A673 (cell line): ENCODE results near the gene SCN1B. TPM values are rescaled to one million over a fixed set of nuclear protein-coding genes. Genes with fewer than 3 reads are reported as not detected.

ENCODE experiments used
- BruUV-seq: library from RNA; stranded (reverse); fragments of 400-500 nt; replicated peaks from 2 replicates; lab custom pipeline; 2021; lab: Mats Ljungman, UMichigan
- CTCF ChIA-PET: fragments of 300-600 bp; sonication (Branson Sonifier 250); formaldehyde crosslinking; loops from one replicate; lab custom pipeline; 2022; ENCODE audit warnings: antibody characterized with exemption; lab: Charles Lee
- POLR2A ChIA-PET: fragments of 300-600 bp; sonication (Branson Sonifier 250); formaldehyde crosslinking; loops from one replicate; lab custom pipeline; 2022; ENCODE audit warnings: antibody characterized with exemption; ENCODE audit not compliant: low non-redundant PET; lab: Charles Lee
- DNase-seq: peaks from one replicate; pipeline ENCODE4 v3.0.0-alpha.2; 2015; ENCODE audit warnings: low spot score
- H3K27ac ChIP-seq: fragments of 200-600 bp; sonication (generic); 2 replicates; pipeline ENCODE4 v1.5.1; 2016; ENCODE audit warnings: mixed run types, low read depth, mild to moderate bottlenecking, mixed read lengths, antibody characterized with exemption, low read length; ENCODE audit not compliant: poor library complexity, severe bottlenecking
- H3K27me3 ChIP-seq: fragments of 200-600 bp; sonication (generic); replicated peaks from 2 replicates; pipeline ENCODE4 v1.6.1; 2017; ENCODE audit warnings: mixed run types, low read depth, mild to moderate bottlenecking, mixed read lengths, antibody characterized with exemption, low read length; ENCODE audit not compliant: insufficient read depth, poor library complexity
- H3K36me3 ChIP-seq: fragments of 200-600 bp; sonication (generic); 2 replicates; pipeline ENCODE4 v1.6.1; 2016; ENCODE audit warnings: mixed run types, mild to moderate bottlenecking, mixed read lengths, antibody characterized with exemption, low read length; ENCODE audit not compliant: insufficient read depth, poor library complexity, severe bottlenecking
- H3K4me1 ChIP-seq: fragments of 200-600 bp; sonication (generic); 2 replicates; pipeline ENCODE4 v1.6.1; 2017; ENCODE audit warnings: mixed run types, mild to moderate bottlenecking, mixed read lengths, antibody characterized with exemption, low read length; ENCODE audit not compliant: insufficient read depth, poor library complexity, severe bottlenecking
- H3K4me3 ChIP-seq: fragments of 200-600 bp; sonication (generic); 2 replicates; pipeline ENCODE4 v1.5.1; 2016; ENCODE audit warnings: low read depth, mixed run types, mild to moderate bottlenecking, mixed read lengths, low read length; ENCODE audit not compliant: poor library complexity, severe bottlenecking
- H3K9me3 ChIP-seq: fragments of 200-600 bp; sonication (generic); 2 replicates; pipeline ENCODE4 v1.6.1; 2016; ENCODE audit warnings: mixed run types, low read depth, mild to moderate bottlenecking, mixed read lengths, antibody characterized with exemption, low read length; ENCODE audit not compliant: poor library complexity, severe bottlenecking
- EZH2 ChIP-seq: fragments of 200-600 bp; sonication (generic); IDR thresholded peaks from 2 replicates; pipeline ENCODE4 v1.6.1; 2017; ENCODE audit warnings: borderline replicate concordance, low read depth, mild to moderate bottlenecking, mixed read lengths, antibody characterized with exemption, low read length; ENCODE audit not compliant: poor library complexity, severe bottlenecking
- intact Hi-C: fragments of 100-400 bp; cut with micrococcal nuclease; formaldehyde crosslinking; loops from one replicate; pipeline ENCODE4 v1.10.0; 2022; ENCODE audit not compliant: unreplicated experiment
- total RNA-seq: library from RNA; stranded (reverse); gene quantifications from 2 replicates; pipeline ENCODE4 v1.2.3, GENCODE V29; 2021
- TF ChIP-seq, protein P1 (sequence below): fragments of 300-800, 200-600 bp; sonication (generic); conservative IDR thresholded peaks from 2 replicates; pipeline ENCODE4 v1.5.1; 2017; ENCODE audit warnings: low read depth, mild to moderate bottlenecking, antibody characterized with exemption, low read length, moderate library complexity, mixed read lengths

Gene SCN1B
- total RNA-seq, 1 experiment from 2014 or later: 2.3 TPM

DNA sequence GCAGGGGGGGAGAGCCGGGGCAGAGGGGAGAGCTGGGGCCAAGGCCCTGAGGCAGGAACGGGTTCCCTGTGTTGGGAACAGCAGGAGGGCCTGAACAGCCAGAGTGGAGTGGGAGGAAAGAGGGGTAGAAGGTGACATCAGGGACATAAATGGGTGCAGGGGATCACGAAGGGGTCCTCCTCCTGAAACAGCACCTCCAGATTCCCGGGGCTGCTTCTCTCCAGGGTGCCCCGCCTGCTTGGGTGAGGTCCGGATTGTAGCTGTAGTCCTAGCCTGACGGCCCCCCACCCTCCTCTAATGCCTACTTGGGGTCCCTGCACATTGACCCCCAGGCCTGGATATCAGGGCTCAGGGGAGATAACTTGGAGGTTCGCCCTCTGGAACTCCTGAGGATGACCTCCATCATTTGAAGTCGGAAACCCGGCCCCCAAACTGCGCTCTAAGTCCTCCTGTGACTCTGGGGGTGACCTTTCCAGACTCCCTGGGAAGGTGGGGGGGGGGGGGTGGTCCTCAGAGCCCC lies 473 bp upstream of the SCN1B start:
- Histone ChIP-seq H3K36me3 (peaks cover 14% of the 10 kb centered on the region), H3K4me3 (peak overlapping the region; percentile 48), H3K27me3 (no peaks in the 10 kb centered on the region), H3K4me1 (no peaks in the 10 kb centered on the region), H3K27ac (no peak overlapping the region), H3K9me3 (no peaks in the 10 kb centered on the region)
- DNase-seq: no peak
- ChIA-PET CTCF (interaction anchor here (0.5 kb wide), 1 partner anchor 663 kb away, joined by 4 read pairs; no protein-coding TSS in a partner anchor), POLR2A (no interaction called here)
- TF ChIP-seq, protein P1, sequence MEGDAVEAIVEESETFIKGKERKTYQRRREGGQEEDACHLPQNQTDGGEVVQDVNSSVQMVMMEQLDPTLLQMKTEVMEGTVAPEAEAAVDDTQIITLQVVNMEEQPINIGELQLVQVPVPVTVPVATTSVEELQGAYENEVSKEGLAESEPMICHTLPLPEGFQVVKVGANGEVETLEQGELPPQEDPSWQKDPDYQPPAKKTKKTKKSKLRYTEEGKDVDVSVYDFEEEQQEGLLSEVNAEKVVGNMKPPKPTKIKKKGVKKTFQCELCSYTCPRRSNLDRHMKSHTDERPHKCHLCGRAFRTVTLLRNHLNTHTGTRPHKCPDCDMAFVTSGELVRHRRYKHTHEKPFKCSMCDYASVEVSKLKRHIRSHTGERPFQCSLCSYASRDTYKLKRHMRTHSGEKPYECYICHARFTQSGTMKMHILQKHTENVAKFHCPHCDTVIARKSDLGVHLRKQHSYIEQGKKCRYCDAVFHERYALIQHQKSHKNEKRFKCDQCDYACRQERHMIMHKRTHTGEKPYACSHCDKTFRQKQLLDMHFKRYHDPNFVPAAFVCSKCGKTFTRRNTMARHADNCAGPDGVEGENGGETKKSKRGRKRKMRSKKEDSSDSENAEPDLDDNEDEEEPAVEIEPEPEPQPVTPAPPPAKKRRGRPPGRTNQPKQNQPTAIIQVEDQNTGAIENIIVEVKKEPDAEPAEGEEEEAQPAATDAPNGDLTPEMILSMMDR: no peak
- intact Hi-C loops: no loop called here
- no TSS peak for BruUV-seq

DNA sequence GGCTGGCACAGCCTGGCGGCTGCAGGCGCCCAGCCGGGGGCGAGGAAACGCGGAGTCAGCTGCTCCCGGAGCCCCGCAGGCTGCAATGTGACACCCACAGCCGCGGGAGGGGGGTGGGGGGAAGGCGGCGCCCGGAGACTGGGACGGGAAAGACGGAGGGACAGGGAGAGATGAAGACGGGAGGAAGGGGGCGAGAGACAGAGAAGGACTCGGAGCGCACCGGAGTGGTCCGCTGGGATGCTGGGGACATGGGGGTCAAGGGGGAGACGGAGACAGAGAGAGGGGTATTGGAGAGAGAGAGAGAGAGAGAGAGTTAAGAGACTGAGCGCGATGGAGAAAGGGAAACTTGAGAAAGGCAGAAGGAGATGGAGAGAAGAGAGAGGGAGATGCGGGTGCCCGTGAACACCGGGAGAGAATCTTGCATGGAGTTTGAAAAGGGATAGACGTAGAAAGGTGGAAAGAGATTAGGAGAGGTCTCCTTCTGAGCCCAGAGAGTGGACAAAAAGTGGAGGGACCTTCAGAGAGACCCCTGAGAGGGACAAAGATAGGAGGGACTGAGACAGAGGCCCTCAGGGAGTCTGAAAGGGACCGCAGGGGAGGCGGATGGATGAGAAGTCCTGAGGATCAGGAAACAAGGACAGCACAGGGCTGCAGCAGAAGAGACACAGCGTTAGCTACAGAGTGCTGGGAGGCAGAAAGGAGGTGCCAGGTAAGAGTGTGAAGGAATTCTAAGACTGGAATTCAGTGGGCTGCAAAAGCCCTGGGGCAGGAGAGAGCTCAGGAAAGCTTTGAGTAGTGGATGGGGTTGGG lies 1.0 kb downstream of the SCN1B start:
- TF ChIP-seq EZH2: no peak
- TF ChIP-seq, protein P1: no peak
- ChIA-PET POLR2A (no interaction called here), CTCF (interaction anchor here (0.5 to 0.6 kb wide), 3 partner anchors 13 to 47 kb away, joined by 3 to 5 read pairs (median 3); no protein-coding TSS in a partner anchor)
- intact Hi-C loops: no loop called here
- no TSS peak for BruUV-seq
- Histone ChIP-seq H3K4me3 (peak overlapping the region; percentile 48), H3K4me1 (no peaks in the 10 kb centered on the region), H3K36me3 (peaks cover 10% of the 10 kb centered on the region), H3K27ac (no peak overlapping the region), H3K27me3 (no peaks in the 10 kb centered on the region), H3K9me3 (no peaks in the 10 kb centered on the region)
- DNase-seq: peak; percentile 59

DNA sequence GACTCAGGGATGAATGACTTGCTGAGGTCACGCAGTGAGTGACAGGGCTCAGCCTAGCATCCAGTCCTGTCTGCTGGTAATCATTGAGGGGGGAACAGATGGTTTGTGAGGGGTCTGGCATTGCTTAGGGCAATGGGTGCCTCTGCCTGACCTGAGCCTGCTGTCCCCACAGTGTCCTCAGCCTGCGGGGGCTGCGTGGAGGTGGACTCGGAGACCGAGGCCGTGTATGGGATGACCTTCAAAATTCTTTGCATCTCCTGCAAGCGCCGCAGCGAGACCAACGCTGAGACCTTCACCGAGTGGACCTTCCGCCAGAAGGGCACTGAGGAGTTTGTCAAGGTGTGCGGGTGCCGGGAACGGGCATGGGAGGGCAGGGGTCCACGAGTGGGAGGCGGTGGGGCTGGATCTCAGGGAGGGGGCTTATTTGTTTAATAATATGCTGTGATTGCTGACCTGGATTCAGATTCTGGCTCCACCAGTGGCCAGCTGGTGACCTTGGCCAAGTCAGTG lies 2.1 kb downstream of the SCN1B start:
- no TSS peak for BruUV-seq
- TF ChIP-seq EZH2: no peak
- TF ChIP-seq, protein P1: no peak
- ChIA-PET CTCF (no interaction called here), POLR2A (no interaction called here)
- H3K36me3 ChIP-seq: peaks cover 3% of the 10 kb centered on the region
- no peak overlapping the region for H3K27ac ChIP-seq
- H3K27me3 ChIP-seq: no peaks in the 10 kb centered on the region
- no peaks in the 10 kb centered on the region for H3K9me3 ChIP-seq
- H3K4me3 ChIP-seq: no peak overlapping the region
- no peaks in the 10 kb centered on the region for H3K4me1 ChIP-seq
- intact Hi-C loops: no loop called here
- DNase-seq: no peak
